Spinal cord (tissue), 10 donors: ENCODE data around the gene HKDC1. TPM values are rescaled to one million over a fixed set of nuclear protein-coding genes. Genes with fewer than 3 reads are reported as not detected.

Source experiments
- DNase-seq, 6 donors: peaks; one replicate each; pipeline versions ENCODE4 v3.0.0 to v3.0.0-alpha.2; 2013 to 2015; ENCODE audit warnings: low spot score in 6 of 6, low read depth in 4 of 6
- H3K27ac ChIP-seq: one replicate; pipeline ENCODE4 v1.5.1; 2013; ENCODE audit warnings: low read depth, low read length, control low read depth
- H3K27me3 ChIP-seq: one replicate; pipeline ENCODE4 v1.6.1; 2013; ENCODE audit warnings: low read length; ENCODE audit not compliant: control insufficient read depth, insufficient read depth
- H3K36me3 ChIP-seq: one replicate; pipeline ENCODE4 v1.6.1; 2013; ENCODE audit warnings: low read length; ENCODE audit not compliant: control insufficient read depth, insufficient read depth
- H3K4me1 ChIP-seq: one replicate; pipeline ENCODE4 v1.6.1; 2013; ENCODE audit warnings: low read length; ENCODE audit not compliant: control insufficient read depth, insufficient read depth
- H3K4me3 ChIP-seq: one replicate; pipeline ENCODE4 v1.5.1; 2013; ENCODE audit warnings: low read depth, low read length, control low read depth
- H3K9me3 ChIP-seq: one replicate; pipeline ENCODE4 v1.6.1; 2013; ENCODE audit warnings: low read length; ENCODE audit not compliant: control insufficient read depth, insufficient read depth
- WGBS: methylation state at CpG from one replicate; pipeline ENCODE4 v1.1.5; 2013; ENCODE audit warnings: missing lambda C conversion rate; ENCODE audit not compliant: insufficient coverage; 5-methylcytosine and 5-hydroxymethylcytosine counted together
- polyA plus RNA-seq, 2 donors: library from polyadenylated mRNA; unstranded; fragments of 120-200 nt; gene quantifications; one replicate each; pipeline ENCODE4 v1.2.1, GENCODE V29; 2013; ENCODE audit not compliant: insufficient read length in 2 of 2
- total RNA-seq, 2 donors: library from RNA; depleted of rRNA in 1 of 2; stranded (reverse); fragments of 120-200 nt in 1 of 2; fragments of >200 nt in 1 of 2; gene quantifications; one replicate each; pipeline versions ENCODE4 v1.2.3 to v1.2.4, GENCODE V29; 2013 to 2014
- donor health status: healthy.

Gene HKDC1
- total and polyA plus RNA-seq, 4 donors, result 0.89 to 2.2 (median 1.7) TPM

GRCh38 chr10:69311309-69311708 is 91.2 kb downstream of the HKDC1 start:
- H3K9me3 ChIP-seq, result no peaks in the 10 kb centered on the region
- H3K4me1 ChIP-seq, result no peaks in the 10 kb centered on the region
- DNase-seq, result no peak
- H3K4me3 ChIP-seq, result no peak overlapping the region
- H3K27ac ChIP-seq, result no peak overlapping the region
- H3K27me3 ChIP-seq, result no peaks in the 10 kb centered on the region
- no peaks in the 10 kb centered on the region for H3K36me3 ChIP-seq
- WGBS, result 71% methylated on average over 2 of the region's 4 CpGs

- Histone ChIP-seq H3K27ac (no peak overlapping the region), H3K9me3 (no peaks in the 10 kb centered on the region), H3K36me3 (no peaks in the 10 kb centered on the region), H3K27me3 (no peaks in the 10 kb centered on the region), H3K4me1 (no peaks in the 10 kb centered on the region), H3K4me3 (no peak overlapping the region)
- no peak for DNase-seq
- 40% methylated on average over 1 of the region's 4 CpGs for WGBS
Observed at GRCh38 chr10:69312528-69312927, 92.4 kb downstream of the HKDC1 start.

- DNase-seq, result no peak
- H3K27me3 ChIP-seq, result no peaks in the 10 kb centered on the region
- H3K4me1 ChIP-seq, result peaks cover 18% of the 10 kb centered on the region
- no peaks in the 10 kb centered on the region for H3K36me3 ChIP-seq
- H3K4me3 ChIP-seq, result no peak overlapping the region
- H3K9me3 ChIP-seq, result no peaks in the 10 kb centered on the region
- H3K27ac ChIP-seq, result no peak overlapping the region
- 94% methylated on average over 3 of the region's 3 CpGs for WGBS
Observed at GRCh38 chr10:69315100-69315542, 95.0 kb downstream of the HKDC1 start.

- DNase-seq, result no peak
- no peaks in the 10 kb centered on the region for H3K9me3 ChIP-seq
- H3K4me3 ChIP-seq, result no peak overlapping the region
- peaks cover 3% of the 10 kb centered on the region for H3K36me3 ChIP-seq
- H3K27me3 ChIP-seq, result no peaks in the 10 kb centered on the region
- peaks cover 24% of the 10 kb centered on the region for H3K4me1 ChIP-seq
- 98% methylated on average over 6 of the region's 6 CpGs for WGBS
- no peak overlapping the region for H3K27ac ChIP-seq
Observed at GRCh38 chr10:69315610-69316312, 95.6 kb downstream of the HKDC1 start.

GRCh38 chr10:69316313-69317059 is 96.4 kb downstream of the HKDC1 start:
- peaks cover 31% of the 10 kb centered on the region for H3K4me1 ChIP-seq
- WGBS, result 74% methylated on average over 4 of the region's 6 CpGs
- H3K27ac ChIP-seq, result no peak overlapping the region
- no peak for DNase-seq
- H3K4me3 ChIP-seq, result no peak overlapping the region
- no peaks in the 10 kb centered on the region for H3K9me3 ChIP-seq
- peaks cover 3% of the 10 kb centered on the region for H3K36me3 ChIP-seq
- H3K27me3 ChIP-seq, result no peaks in the 10 kb centered on the region

Other genes with a start within 250 kb of the HKDC1 start
- 10 to 100 TPM; 44.2 to 51.9 TPM for gene KIFBP, start 231.5 kb upstream of the HKDC1 start, total RNA-seq
- gene KIFBP, start 231.5 kb upstream of the HKDC1 start, polyA plus RNA-seq, result 10 to 100 TPM; 60.0 to 64.1 TPM
- 100 to 1,000 TPM in 1 of 2 donors, 10 to 100 TPM in 1; 75.7 to 280 TPM for gene SRGN, start 132.2 kb upstream of the HKDC1 start, total RNA-seq
- 10 to 100 TPM; 21.5 to 27.5 TPM for gene SRGN, start 132.2 kb upstream of the HKDC1 start, polyA plus RNA-seq
- 10 to 100 TPM; 32.0 to 70.1 TPM for gene VPS26A, start 96.2 kb upstream of the HKDC1 start, total RNA-seq
- gene VPS26A, start 96.2 kb upstream of the HKDC1 start, polyA plus RNA-seq, result 10 to 100 TPM; 46.9 to 53.1 TPM
- gene SUPV3L1, start 40.1 kb upstream of the HKDC1 start, total RNA-seq, result 10 to 100 TPM; 26.5 to 31.0 TPM
- 10 to 100 TPM; 32.7 to 34.8 TPM for gene SUPV3L1, start 40.1 kb upstream of the HKDC1 start, polyA plus RNA-seq
- gene HK1, start 58.2 kb downstream of the HKDC1 start, total RNA-seq, result 100 to 1,000 TPM in 1 of 2 donors, 10 to 100 TPM in 1; 53.9 to 109 TPM
- 100 to 1,000 TPM; 142 to 144 TPM for gene HK1, start 58.2 kb downstream of the HKDC1 start, polyA plus RNA-seq
- under 1 TPM; 0.10 to 0.28 TPM for gene TACR2, start 196.6 kb downstream of the HKDC1 start, total RNA-seq
- 1 to 10 TPM; 1.8 TPM for gene TACR2, start 196.6 kb downstream of the HKDC1 start, polyA plus RNA-seq
- gene TSPAN15, start 231.1 kb downstream of the HKDC1 start, total RNA-seq, result 10 to 100 TPM; 23.0 to 27.2 TPM
- 10 to 100 TPM; 25.8 to 42.7 TPM for gene TSPAN15, start 231.1 kb downstream of the HKDC1 start, polyA plus RNA-seq